ENCODE data around the gene IQGAP1. TPM values are rescaled to one million over a fixed set of nuclear protein-coding genes. Genes with fewer than 3 reads are reported as not detected.

IQGAP1 gene
- total and polyA plus RNA-seq, 2 experiments from 2014 or later: 65.8 to 125 TPM

DNA sequence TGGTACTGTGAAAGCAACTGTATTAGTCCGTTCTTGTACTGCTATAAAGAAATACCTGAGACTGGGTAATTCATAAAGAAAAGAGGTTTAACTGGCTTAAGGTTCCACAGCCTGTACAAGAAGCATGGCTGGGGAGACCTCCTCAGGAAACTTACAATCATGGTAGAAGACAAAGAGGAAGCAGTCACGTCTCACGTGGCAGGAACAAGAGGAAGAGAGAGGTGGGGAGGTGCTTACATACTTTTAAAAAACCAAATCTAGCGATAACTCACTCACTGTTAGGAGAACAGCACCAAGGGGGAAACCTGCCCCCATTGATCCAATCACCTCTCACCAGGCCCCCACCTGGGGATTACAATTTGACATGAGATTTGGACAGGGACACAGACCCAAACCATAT is 48.9 kb downstream of the IQGAP1 start:
- no peak overlapping the region for H3K4me2 ChIP-seq
- 93% methylated on average over 4 of the region's 4 CpGs for WGBS (ENCODE audit: low lambda C conversion rate, missing lambda C conversion rate)
- TF ChIP-seq EZH2phosphoT487 (IDR thresholded peaks at IDR 0.05; ENCODE audit: low read depth, severe bottlenecking, unreplicated experiment) (no peak), EZH2 (IDR thresholded peaks at IDR 0.05; ENCODE audit: borderline replicate concordance) (no peak)
- TF ChIP-seq, protein P1, sequence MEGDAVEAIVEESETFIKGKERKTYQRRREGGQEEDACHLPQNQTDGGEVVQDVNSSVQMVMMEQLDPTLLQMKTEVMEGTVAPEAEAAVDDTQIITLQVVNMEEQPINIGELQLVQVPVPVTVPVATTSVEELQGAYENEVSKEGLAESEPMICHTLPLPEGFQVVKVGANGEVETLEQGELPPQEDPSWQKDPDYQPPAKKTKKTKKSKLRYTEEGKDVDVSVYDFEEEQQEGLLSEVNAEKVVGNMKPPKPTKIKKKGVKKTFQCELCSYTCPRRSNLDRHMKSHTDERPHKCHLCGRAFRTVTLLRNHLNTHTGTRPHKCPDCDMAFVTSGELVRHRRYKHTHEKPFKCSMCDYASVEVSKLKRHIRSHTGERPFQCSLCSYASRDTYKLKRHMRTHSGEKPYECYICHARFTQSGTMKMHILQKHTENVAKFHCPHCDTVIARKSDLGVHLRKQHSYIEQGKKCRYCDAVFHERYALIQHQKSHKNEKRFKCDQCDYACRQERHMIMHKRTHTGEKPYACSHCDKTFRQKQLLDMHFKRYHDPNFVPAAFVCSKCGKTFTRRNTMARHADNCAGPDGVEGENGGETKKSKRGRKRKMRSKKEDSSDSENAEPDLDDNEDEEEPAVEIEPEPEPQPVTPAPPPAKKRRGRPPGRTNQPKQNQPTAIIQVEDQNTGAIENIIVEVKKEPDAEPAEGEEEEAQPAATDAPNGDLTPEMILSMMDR (IDR thresholded peaks at IDR 0.05; ENCODE audit: poor library complexity): no peak
- H4K20me1 ChIP-seq (ENCODE audit: insufficient read depth, poor library complexity, severe bottlenecking): no peaks in the 10 kb centered on the region
- no peaks in the 10 kb centered on the region for H3K9me2 ChIP-seq (replicated peaks; ENCODE audit: insufficient read depth)
- DNase-seq (ENCODE audit: low spot score): no peak
- no peak overlapping the region for H2AFZ ChIP-seq
- no peak overlapping the region for H3K4me3 ChIP-seq
- H3K79me2 ChIP-seq: peaks cover 17% of the 10 kb centered on the region
- no peak overlapping the region for H3K27ac ChIP-seq
- H3K27me3 ChIP-seq: no peaks in the 10 kb centered on the region
- H3K4me1 ChIP-seq (ENCODE audit: insufficient read depth): no peaks in the 10 kb centered on the region
- no peaks in the 10 kb centered on the region for H3K36me3 ChIP-seq (replicated peaks; ENCODE audit: insufficient read depth, low read depth)
- no peaks in the 10 kb centered on the region for H3K9me3 ChIP-seq (ENCODE audit: low read depth)

DNA sequence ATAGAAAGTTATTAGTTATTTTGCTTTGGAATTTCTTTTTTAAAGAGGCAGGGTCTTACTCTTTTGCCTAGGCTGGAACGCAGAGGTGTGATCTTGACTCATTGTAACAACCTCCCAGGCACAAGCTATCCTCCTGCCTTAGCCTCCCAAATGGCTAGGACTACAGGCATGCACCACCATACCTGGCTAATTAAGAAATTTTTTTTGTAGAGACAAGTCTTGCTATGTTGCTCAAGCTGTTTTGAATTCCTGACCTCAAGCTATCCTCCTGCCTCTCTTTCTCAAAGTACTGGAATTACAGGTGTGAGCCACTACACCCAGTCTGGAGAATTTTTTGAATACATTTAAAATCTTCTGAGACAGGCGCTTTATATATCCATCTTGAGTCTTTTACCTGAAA is 49.5 kb downstream of the IQGAP1 start:
- Histone ChIP-seq H3K79me2 (peaks cover 13% of the 10 kb centered on the region), H3K4me1 (ENCODE audit: insufficient read depth) (no peaks in the 10 kb centered on the region), H3K27ac (no peak overlapping the region), H3K36me3 (replicated peaks; ENCODE audit: insufficient read depth, low read depth) (no peaks in the 10 kb centered on the region), H2AFZ (no peak overlapping the region), H3K4me3 (no peak overlapping the region), H3K4me2 (no peak overlapping the region), H3K27me3 (no peaks in the 10 kb centered on the region), H3K9me2 (replicated peaks; ENCODE audit: insufficient read depth) (no peaks in the 10 kb centered on the region), H3K9me3 (ENCODE audit: low read depth) (no peaks in the 10 kb centered on the region), H4K20me1 (ENCODE audit: insufficient read depth, poor library complexity, severe bottlenecking) (no peaks in the 10 kb centered on the region)
- no peak for TF ChIP-seq EZH2 (IDR thresholded peaks at IDR 0.05; ENCODE audit: borderline replicate concordance)
- TF ChIP-seq, protein P1 (IDR thresholded peaks at IDR 0.05; ENCODE audit: poor library complexity): no peak
- no peak for TF ChIP-seq EZH2phosphoT487 (IDR thresholded peaks at IDR 0.05; ENCODE audit: low read depth, severe bottlenecking, unreplicated experiment)
- 97% methylated on average over 2 of the region's 2 CpGs for WGBS (ENCODE audit: low lambda C conversion rate, missing lambda C conversion rate)
- no peak for DNase-seq (ENCODE audit: low spot score)

DNA sequence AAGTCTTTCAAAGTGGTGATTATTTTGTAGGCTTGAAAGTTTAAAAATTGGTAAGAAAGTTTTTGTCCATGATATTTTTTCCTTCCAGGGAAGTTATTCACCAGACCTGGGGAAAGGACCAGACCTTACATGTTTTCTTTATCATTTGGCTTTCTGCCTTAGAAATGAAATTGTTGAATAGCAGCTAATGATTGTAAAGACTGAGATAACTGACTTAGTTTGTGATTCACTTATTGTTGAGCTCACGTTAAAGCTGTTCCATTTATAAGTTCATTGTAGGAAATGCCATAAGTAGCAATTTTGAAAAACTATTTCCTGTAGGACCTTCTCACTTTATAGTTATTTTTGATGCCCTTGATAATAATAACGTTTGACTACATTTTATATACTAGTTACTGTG is 51.9 kb downstream of the IQGAP1 start:
- DNase-seq (ENCODE audit: low spot score): no peak
- peaks cover 4% of the 10 kb centered on the region for H3K79me2 ChIP-seq

More for the DNA sequence above, 51.9 kb downstream of the IQGAP1 start:
- Histone ChIP-seq H3K27ac (no peak overlapping the region), H3K9me2 (replicated peaks; ENCODE audit: insufficient read depth) (no peaks in the 10 kb centered on the region), H3K36me3 (replicated peaks; ENCODE audit: insufficient read depth, low read depth) (no peaks in the 10 kb centered on the region), H2AFZ (no peak overlapping the region), H3K9me3 (ENCODE audit: low read depth) (no peaks in the 10 kb centered on the region), H4K20me1 (ENCODE audit: insufficient read depth, poor library complexity, severe bottlenecking) (no peaks in the 10 kb centered on the region), H3K4me1 (ENCODE audit: insufficient read depth) (no peaks in the 10 kb centered on the region), H3K4me2 (no peak overlapping the region), H3K27me3 (no peaks in the 10 kb centered on the region), H3K4me3 (no peak overlapping the region)
- TF ChIP-seq EZH2 (IDR thresholded peaks at IDR 0.05; ENCODE audit: borderline replicate concordance) (no peak), EZH2phosphoT487 (IDR thresholded peaks at IDR 0.05; ENCODE audit: low read depth, severe bottlenecking, unreplicated experiment) (no peak)
- TF ChIP-seq, protein P1 (IDR thresholded peaks at IDR 0.05; ENCODE audit: poor library complexity): no peak
- WGBS (ENCODE audit: low lambda C conversion rate, missing lambda C conversion rate): 70% methylated on average over 2 of the region's 2 CpGs

Measured in hepatocyte (in vitro differentiated cells).